Mesothelial cell of epicardium (in vitro differentiated cells): Measurements from ENCODE around the gene CDKAL1. TPM values are rescaled to one million over a fixed set of nuclear protein-coding genes. Genes with fewer than 3 reads are reported as not detected.
A peak's percentile ranks its signal among the peaks of the same experiment; 100 is the strongest.

Source experiments
- DNase-seq, 2 experiments: peaks; one replicate each; pipeline ENCODE4 v3.0.0; 2021; ENCODE audit warnings: low spot score in 2 of 2; ENCODE audit not compliant: unreplicated experiment in 2 of 2
- H3K27ac Mint-ChIP-seq: 2 replicates; pipeline ENCODE4 v1.8.0; 2021; ENCODE audit warnings: mixed read lengths
- H3K27me3 Mint-ChIP-seq: 2 replicates; pipeline ENCODE4 v1.8.0; 2021; ENCODE audit warnings: low read depth, mixed read lengths
- H3K36me3 Mint-ChIP-seq: 2 replicates; pipeline ENCODE4 v1.8.0; 2021; ENCODE audit warnings: mixed read lengths
- H3K4me1 Mint-ChIP-seq: 2 replicates; pipeline ENCODE4 v1.8.0; 2021; ENCODE audit warnings: mixed read lengths
- H3K4me3 Mint-ChIP-seq: 2 replicates; pipeline ENCODE4 v1.8.0; 2021; ENCODE audit warnings: mild to moderate bottlenecking, moderate library complexity, mixed read lengths
- H3K9me3 Mint-ChIP-seq: 2 replicates; pipeline ENCODE4 v1.8.0; 2021; ENCODE audit warnings: mixed read lengths
- CTCF ChIP-seq: fragments of 200-600 bp; sonication (generic); IDR thresholded peaks from one replicate; pipeline ENCODE4 v1.5.0; 2021; ENCODE audit warnings: antibody characterized with exemption; ENCODE audit not compliant: unreplicated experiment
- total RNA-seq: library from RNA; stranded (reverse); gene quantifications from 3 replicates; pipeline ENCODE4 v1.2.1, GENCODE V29; 2021

CDKAL1 gene
- total RNA-seq, 1 donor from 2014 or later, result 22.6 TPM

GRCh38 chr6:21220271-21220987, 686.2 kb downstream of the CDKAL1 start:
- Mint-ChIP-seq H3K4me3 (no peak overlapping the region), H3K27me3 (no peaks in the 10 kb centered on the region), H3K9me3 (no peaks in the 10 kb centered on the region), H3K4me1 (peaks cover 15% of the 10 kb centered on the region), H3K27ac (peak overlapping the region; percentile 96), H3K36me3 (peaks cover 4% of the 10 kb centered on the region)
- TF ChIP-seq CTCF, result no peak
- DNase-seq, result no peak

- H3K4me1 Mint-ChIP-seq, result peaks cover 18% of the 10 kb centered on the region
- no peaks in the 10 kb centered on the region for H3K9me3 Mint-ChIP-seq
- no peak for DNase-seq
- no peaks in the 10 kb centered on the region for H3K27me3 Mint-ChIP-seq
- H3K4me3 Mint-ChIP-seq, result no peak overlapping the region
- peaks cover 4% of the 10 kb centered on the region for H3K36me3 Mint-ChIP-seq
- H3K27ac Mint-ChIP-seq, result no peak overlapping the region
- no peak for TF ChIP-seq CTCF
These were observed 688.4 kb downstream of the CDKAL1 start for GRCh38 chr6:21222656-21223055.

GRCh38 chr6:21225912-21226311, 691.7 kb downstream of the CDKAL1 start:
- peaks cover 15% of the 10 kb centered on the region for H3K4me1 Mint-ChIP-seq

GRCh38 chr6:21227486-21227885, 693.2 kb downstream of the CDKAL1 start:
- Mint-ChIP-seq H3K27ac (peak overlapping the region; percentile 35), H3K9me3 (peaks cover under 1% of the 10 kb centered on the region), H3K36me3 (peaks cover 15% of the 10 kb centered on the region), H3K4me1 (peaks cover 15% of the 10 kb centered on the region), H3K27me3 (no peaks in the 10 kb centered on the region), H3K4me3 (no peak overlapping the region)
- no peak for DNase-seq
- no peak for TF ChIP-seq CTCF

More at GRCh38 chr6:21225912-21226311, 691.7 kb downstream of the CDKAL1 start:
- Mint-ChIP-seq H3K27me3 (no peaks in the 10 kb centered on the region), H3K36me3 (peaks cover 6% of the 10 kb centered on the region), H3K9me3 (no peaks in the 10 kb centered on the region), H3K4me3 (no peak overlapping the region), H3K27ac (no peak overlapping the region)
- DNase-seq, result no peak
- TF ChIP-seq CTCF, result no peak

- no peak overlapping the region for H3K4me3 Mint-ChIP-seq
- peak overlapping the region; percentile 27 for H3K27ac Mint-ChIP-seq
- TF ChIP-seq CTCF, result no peak
- no peaks in the 10 kb centered on the region for H3K27me3 Mint-ChIP-seq
- peaks cover 15% of the 10 kb centered on the region for H3K4me1 Mint-ChIP-seq
- peaks cover 9% of the 10 kb centered on the region for H3K9me3 Mint-ChIP-seq
- DNase-seq, result no peak
- peaks cover 24% of the 10 kb centered on the region for H3K36me3 Mint-ChIP-seq
These were observed 694.2 kb downstream of the CDKAL1 start for GRCh38 chr6:21228411-21228810.
